Mesenteric fat pad (tissue), 1 donor: ENCODE measurements around the gene HELZ. TPM values are rescaled to one million over a fixed set of nuclear protein-coding genes. Genes with fewer than 3 reads are reported as not detected.
"Not testable (repeated sequence)": the region's sequence is repeated elsewhere in the genome, so short reads cannot be mapped to it uniquely, and the experiment has no call there.

Source experiments
- DNase-seq: peaks from one replicate; pipeline ENCODE4 v3.0.0-alpha.2; 2020; ENCODE audit warnings: low spot score
- total RNA-seq: library from RNA; stranded (reverse); fragmentation: NEBNext Ultra II Directional; extraction: Animal tissue kit (Norgen Biotek cat#: 25700); gene quantifications from one replicate; pipeline ENCODE4 v1.2.1, GENCODE V29; 2021
- donor health status: DM: yes; HTN: yes; CAD: no.

HELZ gene
- total RNA-seq, 1 donor from 2014 or later, result 68.8 TPM

DNA sequence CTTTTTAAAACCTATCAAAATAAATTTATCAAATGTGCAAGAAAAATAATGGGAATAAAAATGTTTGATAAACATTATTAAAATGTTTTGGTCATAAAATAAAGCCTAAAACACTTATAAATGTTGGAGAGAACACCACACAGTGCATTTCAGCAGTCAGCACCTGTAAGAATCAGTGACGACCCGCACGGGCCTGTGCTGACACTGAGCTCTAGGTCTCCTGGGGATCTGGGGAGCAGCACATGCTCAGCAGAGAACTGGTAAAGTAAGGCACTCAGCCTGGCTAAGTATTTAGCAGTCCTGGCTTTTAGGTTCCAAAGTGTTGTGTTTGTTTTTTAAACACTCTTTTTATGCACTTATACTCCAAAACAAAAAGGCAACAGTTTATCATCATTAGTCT is 46.9 kb downstream of the HELZ start:
- DNase-seq, result no peak

DNA sequence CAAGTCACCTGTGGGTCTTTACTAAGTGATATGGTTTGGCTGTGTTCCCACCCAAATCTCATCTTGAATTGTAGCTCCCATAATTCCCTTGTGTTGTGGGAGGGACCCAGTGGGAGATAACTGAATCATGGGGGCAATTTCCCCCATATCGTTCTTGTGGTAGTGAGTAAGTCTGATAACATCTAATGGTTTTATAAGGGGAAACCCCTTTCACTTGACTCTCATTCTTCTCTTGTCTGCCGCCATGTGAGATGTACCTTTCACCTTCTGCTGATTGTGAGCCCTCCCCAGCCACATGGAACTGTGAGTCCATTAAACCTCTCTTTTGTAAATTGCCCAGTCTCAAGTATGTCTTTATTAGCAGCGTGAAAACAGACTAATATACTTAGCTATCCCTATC is 48.0 kb downstream of the HELZ start:
- DNase-seq, result not testable (repeated sequence)

DNA sequence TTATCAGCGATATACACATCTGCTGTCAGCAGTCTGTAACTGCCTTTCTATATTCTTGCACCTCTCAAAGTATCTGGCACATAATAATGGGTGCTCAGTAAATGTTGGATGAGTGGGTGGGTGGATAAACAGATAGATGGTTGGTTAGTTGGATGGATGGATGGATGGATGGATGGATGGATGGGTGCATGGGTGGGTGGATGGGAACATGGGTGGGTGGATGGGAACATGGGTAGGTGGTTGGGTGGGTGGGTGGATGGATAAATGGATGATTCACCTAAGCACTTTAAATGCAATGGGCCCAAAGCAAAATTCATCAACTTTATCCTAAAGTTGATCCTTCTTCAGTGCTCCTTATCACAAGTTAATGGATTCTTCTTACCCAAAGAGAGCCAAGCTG is 48.6 kb downstream of the HELZ start:
- no peak for DNase-seq

DNA sequence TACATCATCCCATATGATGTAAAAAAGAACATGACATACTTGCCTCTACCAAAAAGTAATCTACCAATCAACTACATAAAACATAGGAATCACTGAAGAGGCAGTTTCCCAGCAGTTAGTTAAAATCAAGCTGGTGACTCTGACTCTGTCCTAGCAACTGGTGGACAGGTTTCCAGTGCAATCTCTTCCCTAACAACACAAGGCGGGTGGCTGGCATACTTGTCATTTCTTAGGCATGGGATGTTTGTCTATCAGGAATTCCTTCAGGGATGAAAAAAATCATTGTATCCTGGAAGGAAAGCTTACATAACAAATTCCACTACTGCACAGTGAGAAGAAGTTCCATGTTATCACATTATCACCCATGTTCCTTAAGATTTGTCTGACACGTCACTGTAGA is 50.9 kb downstream of the HELZ start:
- no peak for DNase-seq

DNA sequence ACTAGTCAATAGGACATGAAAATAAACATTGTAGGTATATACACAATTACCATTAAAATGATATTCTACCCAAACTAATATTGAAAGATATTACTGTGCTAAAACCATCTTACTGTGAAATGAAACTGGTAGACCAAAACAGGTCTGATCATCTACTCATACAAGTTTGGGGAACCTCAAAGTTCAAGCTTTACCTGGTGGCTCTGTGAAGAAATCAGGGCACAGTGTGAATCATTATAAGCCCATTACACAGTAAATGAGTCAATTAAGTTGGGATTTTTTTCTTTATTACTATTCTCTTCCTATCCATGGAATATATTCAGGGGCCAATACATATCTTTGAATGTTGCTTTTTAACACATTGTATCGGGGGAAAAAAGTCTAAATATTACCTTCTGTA is 57.1 kb downstream of the HELZ start:
- DNase-seq, result no peak

DNA sequence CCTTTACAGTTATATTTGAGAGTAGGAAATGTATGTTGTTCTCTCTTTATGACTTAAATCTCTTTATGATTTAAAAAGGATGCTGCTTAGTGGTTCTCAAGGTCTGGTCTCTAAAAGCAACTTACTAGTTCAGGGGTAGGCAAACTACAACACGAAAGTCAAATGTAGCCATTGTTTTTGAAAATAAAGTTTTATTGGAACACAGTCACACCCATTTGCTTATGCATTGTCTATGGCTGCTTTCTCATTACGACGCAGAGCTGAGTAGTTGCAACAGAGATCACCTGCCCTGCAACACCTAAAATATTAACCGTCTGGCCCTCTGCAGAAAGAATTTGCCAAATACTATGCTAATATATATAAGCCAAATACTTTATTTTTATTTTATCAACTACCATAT is 58.2 kb downstream of the HELZ start:
- DNase-seq, result no peak

DNA sequence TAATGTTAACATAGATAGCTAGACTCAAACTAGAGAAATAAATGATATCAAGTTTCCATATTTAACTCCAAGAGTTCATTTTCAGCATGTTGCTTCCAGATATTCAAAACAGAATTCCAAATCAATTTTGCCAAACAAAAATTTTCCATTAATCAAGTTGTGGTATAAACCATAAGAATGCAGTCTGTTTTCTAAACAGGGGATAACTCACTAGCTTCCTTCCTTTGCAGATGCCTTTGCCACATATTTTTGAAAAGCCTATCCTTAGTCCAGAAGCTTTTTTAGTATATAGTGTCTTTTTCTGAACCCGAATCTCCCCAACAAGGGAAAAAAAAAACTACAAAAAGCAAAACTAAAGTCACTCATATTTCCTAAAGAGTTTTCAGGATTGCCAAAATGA is 61.5 kb downstream of the HELZ start:
- no peak for DNase-seq

DNA sequence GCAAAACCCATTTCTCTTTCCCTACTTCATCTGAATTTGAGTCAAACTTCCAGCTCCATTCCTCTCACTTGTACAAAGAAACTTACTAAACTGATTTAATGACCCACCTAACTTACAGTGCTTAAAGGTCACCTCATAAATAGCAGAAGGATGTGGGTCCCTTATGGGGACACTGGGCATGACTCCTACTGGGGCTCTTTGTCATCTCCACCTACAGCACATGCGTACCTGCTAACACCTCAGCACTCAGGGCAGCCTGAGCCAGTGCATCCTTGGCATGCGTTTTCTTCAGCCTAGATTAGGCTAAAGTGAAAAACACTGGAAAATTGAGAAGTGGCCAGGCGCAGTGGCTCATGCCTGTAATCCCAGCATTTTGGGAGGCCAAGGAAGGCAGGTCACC is 63.2 kb downstream of the HELZ start:
- DNase-seq, result no peak

DNA sequence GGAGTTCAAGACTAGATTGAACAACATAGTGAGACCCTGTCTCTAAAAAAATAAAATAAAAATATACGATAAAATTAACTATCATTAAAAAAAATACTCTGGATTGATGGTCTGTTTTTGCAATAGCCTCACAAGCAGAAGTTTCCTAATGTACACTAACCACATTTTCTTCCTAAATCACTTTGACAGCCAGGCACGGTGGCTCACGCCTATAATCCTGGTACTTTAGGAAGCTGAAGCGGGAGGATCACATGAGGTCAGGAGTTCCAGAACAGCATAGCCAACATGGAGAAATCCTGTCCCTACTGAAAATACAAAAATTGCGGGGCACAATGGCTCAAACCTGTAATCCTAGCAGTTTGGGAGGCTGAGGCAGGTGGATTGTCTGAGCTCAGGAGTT is 64.7 kb downstream of the HELZ start:
- DNase-seq, result no peak

DNA sequence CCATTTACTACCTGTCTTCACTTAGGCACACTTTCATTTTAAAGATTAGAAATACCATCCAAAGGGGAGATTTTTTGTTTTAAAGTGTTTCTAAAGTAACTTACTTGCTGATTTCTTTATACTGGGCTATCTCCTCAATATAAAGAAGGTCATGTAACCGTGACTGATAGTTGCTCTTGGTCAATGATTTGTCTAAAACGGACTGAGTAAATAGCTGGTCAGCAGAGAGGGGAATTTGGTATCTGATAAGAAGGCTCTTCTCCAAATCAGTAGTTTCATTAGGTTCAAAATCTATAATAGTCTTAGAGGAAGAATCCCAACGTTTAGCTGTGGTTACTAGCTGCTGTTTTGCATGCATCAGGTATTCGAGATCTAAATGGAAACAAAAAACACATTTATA is 66.4 kb downstream of the HELZ start:
- no peak for DNase-seq

DNA sequence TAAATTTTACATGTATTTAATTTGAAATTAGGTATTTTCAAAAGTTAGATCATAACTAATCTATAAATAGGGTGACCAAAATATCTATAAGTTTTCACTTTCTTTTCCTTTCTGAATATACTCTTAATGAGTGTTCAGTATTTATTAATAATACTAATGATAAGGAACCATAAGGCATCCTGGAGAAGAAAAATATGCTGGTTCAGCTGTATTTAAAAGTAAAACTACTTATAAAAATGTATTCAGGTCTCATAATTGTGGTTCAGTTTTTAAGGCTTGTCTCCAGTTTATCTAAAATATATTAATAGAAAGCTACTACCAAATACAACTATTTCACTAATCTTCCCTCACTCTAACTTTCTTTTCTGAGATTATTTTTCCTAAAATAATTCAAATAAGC is 67.3 kb downstream of the HELZ start:
- no peak for DNase-seq

DNA sequence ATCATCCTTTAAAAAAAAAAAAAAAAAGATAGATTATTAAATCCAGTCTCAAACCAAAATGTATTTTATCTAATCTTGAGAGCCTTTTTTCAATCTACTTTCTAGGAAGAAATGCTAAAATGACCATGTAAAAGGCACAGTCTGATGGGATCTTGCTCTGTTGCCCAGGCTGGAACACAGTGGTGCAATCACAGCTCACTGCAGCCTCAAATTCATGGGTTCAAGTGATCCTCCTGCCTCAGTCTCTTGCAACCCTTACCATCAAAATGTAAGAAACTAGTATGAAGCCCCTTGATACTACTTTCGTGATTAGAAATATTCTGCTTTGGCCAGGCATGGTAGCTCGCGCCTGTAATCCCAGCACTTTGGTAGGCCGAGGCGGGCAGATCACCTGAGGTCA is 70.8 kb downstream of the HELZ start:
- no peak for DNase-seq

DNA sequence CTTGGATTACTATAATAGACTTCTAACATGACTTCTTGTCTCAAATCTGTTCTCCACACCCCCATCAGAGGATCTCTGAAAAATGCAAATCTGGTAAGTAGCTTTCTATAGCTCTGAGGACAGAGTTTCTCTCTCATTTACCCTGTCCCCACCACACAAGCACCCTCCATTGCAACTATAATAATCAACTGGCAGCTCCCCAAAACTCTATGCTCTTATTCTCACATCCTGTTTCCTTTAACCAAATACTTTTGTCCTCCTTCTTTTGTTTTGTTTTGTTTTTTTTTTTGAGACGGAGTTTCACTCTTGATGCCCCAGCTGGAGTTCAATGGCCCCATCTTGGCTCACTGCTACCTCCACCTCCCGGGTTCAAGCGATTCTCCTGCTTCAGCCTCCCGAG is 73.4 kb downstream of the HELZ start:
- no peak for DNase-seq

DNA sequence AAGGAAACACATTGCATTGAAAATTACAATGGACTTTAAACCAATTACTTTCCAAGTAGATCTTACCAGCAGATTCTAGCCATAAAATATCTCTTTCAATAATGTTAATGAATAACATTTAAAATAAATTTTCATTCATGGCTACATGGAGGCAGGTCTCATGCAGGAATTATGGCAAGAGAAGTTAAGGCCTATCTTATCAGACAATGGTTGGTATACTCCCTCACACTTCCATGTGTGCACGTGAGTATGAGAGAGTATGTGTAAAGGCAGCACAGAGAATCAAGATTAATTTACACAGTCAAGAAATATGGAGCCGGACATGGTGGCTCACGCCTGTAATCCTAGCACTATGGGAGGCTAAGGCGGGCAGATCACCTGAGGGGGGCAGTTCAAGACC is 76.5 kb downstream of the HELZ start:
- no peak for DNase-seq

DNA sequence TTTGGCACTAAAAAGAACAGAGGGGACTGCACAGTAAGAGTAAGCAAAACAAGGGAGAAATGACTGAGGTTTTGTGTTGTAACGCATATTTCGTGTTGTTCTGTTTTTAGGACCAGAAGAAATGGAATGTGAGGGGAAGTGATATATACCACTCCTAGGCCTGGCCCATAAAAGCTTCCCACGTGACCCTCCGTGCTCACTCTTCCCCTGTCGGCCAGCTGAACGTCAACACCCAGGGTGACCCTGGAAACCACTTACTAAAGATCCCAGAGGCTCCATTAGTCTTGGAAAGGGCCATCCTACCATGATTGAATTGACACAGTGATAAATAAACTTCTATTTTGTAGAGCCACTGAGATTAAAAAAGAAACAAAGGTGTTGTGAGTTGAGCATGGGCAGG is 79.8 kb downstream of the HELZ start:
- no peak for DNase-seq

DNA sequence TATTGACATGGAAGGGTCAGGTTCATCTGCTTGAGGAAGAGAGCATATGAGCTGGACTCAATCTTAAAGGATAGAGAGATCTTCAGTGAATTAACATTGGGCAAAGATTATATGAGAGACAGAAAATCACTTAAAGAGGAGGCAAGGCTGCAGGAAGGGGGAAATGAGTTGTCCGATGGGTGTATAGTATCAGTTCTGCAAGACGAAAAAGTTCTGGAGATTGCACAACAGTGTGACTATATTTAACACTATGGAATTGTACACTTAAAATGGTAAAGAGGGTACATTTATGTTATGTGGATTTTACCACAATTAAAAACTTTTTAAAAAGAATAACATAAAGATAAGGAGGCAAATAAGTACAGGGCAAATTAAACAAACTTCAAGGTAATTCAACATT is 80.7 kb downstream of the HELZ start:
- no peak for DNase-seq

DNA sequence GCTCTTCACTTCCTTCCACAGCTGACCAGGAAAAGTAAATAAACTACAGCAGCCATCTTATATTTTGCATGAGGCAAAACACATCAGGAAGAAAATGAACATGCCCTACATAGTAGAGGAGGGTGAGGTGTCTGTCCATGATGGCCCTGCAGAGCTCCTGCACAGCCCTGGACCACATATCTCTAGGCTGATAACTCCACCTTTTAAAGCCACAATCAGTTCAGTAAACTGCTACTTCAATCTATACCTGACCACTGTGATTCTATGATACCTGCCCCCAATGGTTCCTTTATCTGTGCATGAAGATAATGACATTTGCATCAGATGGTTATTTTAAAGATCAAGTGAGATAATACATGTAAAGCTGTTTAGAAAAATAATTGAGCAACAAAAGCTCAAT is 82.2 kb downstream of the HELZ start:
- DNase-seq, result no peak

DNA sequence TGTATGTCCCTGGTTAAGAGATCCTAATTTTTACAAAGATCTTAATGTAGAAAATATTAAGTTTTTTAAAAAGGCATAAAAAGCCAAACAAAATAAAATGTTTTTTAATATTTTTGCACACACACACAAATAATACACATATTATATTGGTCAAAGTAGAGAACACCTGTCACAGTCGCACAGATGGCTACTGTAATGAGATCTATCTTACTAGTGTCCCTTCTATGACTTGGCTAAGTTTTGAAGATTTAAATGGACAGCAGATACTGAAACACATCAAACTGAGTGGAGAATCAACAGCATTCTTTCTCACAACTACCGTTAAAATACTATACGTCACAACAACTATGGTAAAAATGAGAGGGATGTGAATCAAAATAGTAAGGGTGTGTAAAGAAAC is 83.4 kb downstream of the HELZ start:
- DNase-seq, result no peak

DNA sequence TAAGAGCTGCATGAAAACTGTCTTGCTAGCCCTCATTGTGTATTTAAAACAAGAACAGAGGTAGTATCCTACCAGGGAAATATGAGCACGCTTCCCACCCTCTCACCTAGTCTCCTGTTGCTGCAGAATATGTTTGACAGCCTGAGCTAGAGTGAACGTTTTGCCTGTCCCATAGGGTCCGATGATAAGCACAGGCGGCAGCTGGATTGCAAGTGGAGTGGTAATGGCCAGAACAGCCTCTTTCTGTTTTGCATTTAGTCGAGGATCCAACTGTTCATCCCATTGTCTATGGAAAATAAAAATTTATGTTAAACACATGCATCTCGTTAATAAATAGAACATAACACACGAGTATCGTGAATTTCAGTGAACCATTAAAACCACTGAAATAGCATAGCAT is 84.2 kb downstream of the HELZ start:
- DNase-seq, result no peak

DNA sequence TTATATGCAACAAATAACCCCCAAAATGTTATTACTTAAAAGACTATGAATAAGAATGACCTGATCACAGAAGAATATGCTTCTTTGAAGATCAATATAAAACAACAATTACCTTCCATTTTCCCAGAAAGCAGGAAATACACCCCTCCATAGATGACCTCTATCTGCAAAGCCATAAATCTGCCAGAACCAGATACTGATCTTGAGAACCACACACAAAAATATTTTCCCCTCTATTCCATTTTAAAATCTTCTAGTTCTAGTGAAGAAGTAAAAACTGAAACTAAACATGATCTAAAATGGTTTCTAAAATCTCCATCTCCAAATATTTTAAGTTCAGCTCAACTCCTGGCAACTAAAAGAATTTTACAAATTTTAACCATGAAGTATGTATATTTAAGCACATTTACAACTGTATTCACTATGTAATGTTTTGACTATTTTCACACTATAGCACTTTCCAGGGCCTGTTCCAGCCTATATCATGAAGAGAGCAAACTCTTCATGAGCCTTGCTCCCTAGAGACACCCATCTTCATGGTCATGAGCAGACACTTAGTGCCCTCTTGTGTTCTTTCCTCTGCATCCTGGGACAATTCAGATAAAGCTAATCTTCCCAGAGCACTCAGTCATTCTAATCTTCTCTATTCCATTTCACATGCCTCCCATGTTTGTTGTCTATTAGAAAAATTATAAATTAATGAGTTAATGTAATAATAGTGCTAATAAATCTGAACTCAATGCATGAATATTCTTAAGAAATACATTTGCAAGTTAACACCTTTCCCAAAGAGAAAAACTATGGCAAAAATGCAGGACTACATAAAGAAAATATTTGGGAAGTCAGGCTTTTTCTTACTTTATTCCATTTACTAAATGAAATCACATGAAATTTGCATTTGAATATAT is 87.0 kb downstream of the HELZ start:
- DNase-seq, result no peak

DNA sequence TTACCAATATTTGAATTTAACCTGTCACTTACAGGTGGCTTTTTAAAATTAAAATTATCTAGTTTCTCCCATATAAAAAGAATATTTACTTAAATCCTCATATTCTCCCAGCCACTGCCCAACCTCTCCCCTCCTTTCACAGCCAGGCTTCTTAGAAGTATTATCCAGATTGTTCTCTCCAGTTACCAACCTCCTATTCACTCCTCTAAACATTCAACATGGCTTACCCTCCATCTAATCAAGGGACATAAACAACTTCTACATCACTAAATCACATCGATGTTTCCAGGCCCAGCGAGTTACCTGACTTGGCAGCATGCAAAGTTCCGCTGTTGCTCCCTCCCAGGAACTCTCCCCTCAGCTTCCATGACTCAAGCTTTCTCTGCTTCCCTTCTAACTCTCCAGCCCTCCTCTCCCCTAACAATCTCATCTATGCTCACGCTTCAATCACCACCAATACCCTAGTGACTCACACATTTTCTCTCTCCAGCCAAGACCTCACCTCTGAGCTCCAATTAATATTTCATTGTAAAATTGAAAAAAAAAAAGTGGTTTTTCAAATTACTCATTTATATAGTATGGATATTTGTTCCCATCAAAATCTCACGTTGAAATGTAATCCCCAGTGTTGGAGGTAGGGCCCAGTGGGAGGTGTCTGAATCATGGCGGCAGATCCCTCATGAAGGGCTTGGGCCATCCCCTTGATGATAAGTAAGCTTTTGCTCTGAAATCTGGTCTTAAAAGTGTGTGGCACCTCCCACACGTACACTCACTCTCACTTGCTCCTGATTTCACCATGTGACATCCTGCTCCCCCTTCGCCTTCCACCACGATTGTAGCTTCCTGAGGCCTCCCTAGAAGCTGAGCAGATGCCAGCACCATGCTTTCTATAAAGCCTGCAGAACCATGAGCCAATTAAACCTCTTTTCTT is 88.5 kb downstream of the HELZ start:
- no peak for DNase-seq

DNA sequence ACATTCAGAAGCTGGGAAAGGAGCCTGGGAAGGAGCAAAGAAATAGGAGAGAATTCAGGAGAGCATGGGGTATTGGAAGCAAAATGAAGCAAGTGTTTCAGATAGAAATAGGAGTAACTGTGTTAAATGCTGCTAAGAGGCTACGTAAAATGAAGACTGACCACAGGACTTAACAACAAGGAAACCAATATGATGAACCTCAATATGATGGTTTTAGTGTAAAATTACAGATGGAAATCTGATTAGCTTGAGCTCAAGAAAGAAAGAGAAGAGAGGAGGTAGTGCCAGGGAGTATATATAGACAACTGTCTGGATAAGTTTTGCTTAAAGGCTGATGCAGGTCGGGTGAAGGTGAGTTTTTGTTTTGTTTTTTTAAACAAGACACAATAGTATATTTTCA is 92.2 kb downstream of the HELZ start:
- no peak for DNase-seq
